H1 (cell line): ENCODE results near the gene ARHGEF7.

Source experiments
- ASH2L ChIP-seq: fragments of 200-600, 300-600 bp; sonication (generic); IDR thresholded peaks from one replicate; pipeline ENCODE4 v1.7.1; 2017; ENCODE audit warnings: low read length
- BACH1 ChIP-seq: IDR thresholded peaks from 2 replicates; pipeline ENCODE4 v1.6.1; 2012; ENCODE audit warnings: low read length, improper control_type of control experiment
- EGR1 ChIP-seq: IDR thresholded peaks from 2 replicates; pipeline ENCODE4 v1.6.1; 2011; ENCODE audit warnings: low read depth, low read length, borderline replicate concordance
- EP300 ChIP-seq, 2 experiments: IDR thresholded peaks; 1 replicate in 1 of 2; 2 replicates in 1 of 2; pipeline ENCODE4 v1.6.1; 2011 to 2012; ENCODE audit warnings: low read depth in 2 of 2, low read length in 2 of 2, mild to moderate bottlenecking in 2 of 2, borderline replicate concordance in 1 of 2, inconsistent platforms in 1 of 2, moderate library complexity in 1 of 2
- EZH2 ChIP-seq: fragments of 200-600 bp; sonication (generic); IDR thresholded peaks from 2 replicates; pipeline ENCODE4 v1.7.1; 2012; ENCODE audit warnings: low read depth, mild to moderate bottlenecking, moderate library complexity, low read length, inconsistent platforms; ENCODE audit not compliant: severe bottlenecking
- GABPA ChIP-seq: IDR thresholded peaks from 2 replicates; pipeline ENCODE4 v1.6.1; 2011; ENCODE audit warnings: mild to moderate bottlenecking, low read length, moderate library complexity, borderline replicate concordance; ENCODE audit not compliant: insufficient read depth
- HDAC6 ChIP-seq: IDR thresholded peaks from one replicate; pipeline ENCODE4 v1.7.1; 2012; ENCODE audit warnings: low read depth, mild to moderate bottlenecking, inconsistent platforms, low read length, moderate library complexity
- JUN ChIP-seq: IDR thresholded peaks from 2 replicates; pipeline ENCODE4 v1.6.1; 2011; ENCODE audit warnings: low read depth, mild to moderate bottlenecking, improper control_type of control experiment, low read length
- KDM1A ChIP-seq: fragments of 200-600, 300-600 bp; sonication (generic); IDR thresholded peaks from 2 replicates; pipeline ENCODE4 v1.7.1; 2016; ENCODE audit warnings: mild to moderate bottlenecking, low read length, borderline replicate concordance
- POLR2A ChIP-seq, 2 experiments: IDR thresholded peaks; 1 replicate in 1 of 2; 2 replicates in 1 of 2; pipeline ENCODE4 v1.6.1; 2011; ENCODE audit warnings: low read depth in 2 of 2, low read length in 2 of 2, mild to moderate bottlenecking in 2 of 2; ENCODE audit errors: control extremely low read depth in 1 of 2
- POLR2AphosphoS5 ChIP-seq: IDR thresholded peaks from 2 replicates; pipeline ENCODE4 v1.6.1; 2011; ENCODE audit warnings: low read depth, low read length
- RNF2 ChIP-seq: fragments of 200-900, 300-1000 bp; sonication (generic); IDR thresholded peaks from 2 replicates; pipeline ENCODE4 v1.7.1; 2016; ENCODE audit warnings: borderline replicate concordance, low read depth, mild to moderate bottlenecking, antibody characterized with exemption, low read length; ENCODE audit not compliant: poor library complexity, severe bottlenecking; ENCODE audit errors: missing control alignments
- SUZ12 ChIP-seq: fragments of 200-600 bp; sonication (generic); IDR thresholded peaks from 2 replicates; pipeline ENCODE4 v1.6.1; 2012; ENCODE audit warnings: mild to moderate bottlenecking, inconsistent platforms, low read length, moderate library complexity, mixed read lengths
- TF ChIP-seq, protein P1 (sequence below), 3 experiments: IDR thresholded peaks; 1 replicate in 2 of 3; 2 replicates in 1 of 3; pipeline versions ENCODE4 v1.5.1 to v1.6.1; 2011; ENCODE audit warnings: low read length in 3 of 3, mild to moderate bottlenecking in 3 of 3, inconsistent platforms in 2 of 3, low read depth in 1 of 3, moderate library complexity in 1 of 3; ENCODE audit not compliant: insufficient read depth in 1 of 3; ENCODE audit errors: control extremely low read depth in 1 of 3

DNA sequence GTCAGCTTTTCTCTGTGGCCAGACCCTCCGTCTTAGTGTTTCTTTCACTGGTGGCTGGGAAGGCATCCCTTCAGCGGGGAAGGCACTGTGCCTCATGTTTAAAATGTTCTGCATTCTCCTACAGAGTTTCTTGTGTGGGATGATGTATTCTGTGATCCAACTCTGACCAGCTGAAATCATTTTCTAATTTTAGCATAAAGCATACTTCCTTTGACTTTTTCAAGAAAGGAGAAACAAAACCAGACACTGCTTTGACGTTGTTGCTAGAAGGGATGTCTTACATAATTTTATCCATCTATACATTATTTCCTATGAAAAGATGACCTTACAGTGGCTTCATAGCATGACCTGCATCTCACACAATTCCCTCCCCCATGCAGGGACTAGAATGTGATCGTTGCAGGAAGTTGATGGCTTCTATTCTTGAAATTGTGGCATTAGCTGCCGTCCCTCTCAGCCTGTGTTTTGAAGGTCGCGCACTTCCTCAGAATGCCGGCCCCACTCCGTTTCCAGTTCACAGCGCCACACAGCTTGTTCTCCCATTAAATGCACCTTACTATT lies 166.7 kb downstream of the ARHGEF7 start:
- TF ChIP-seq EP300 (IDR thresholded peaks at IDR 0.05; ENCODE audit: borderline replicate concordance in 1 of 2, low read depth in 2 of 2, low read length in 2 of 2) (no peak), BACH1 (no peak), KDM1A (no peak), EZH2 (no peak), GABPA (no peak), HDAC6 (no peak), POLR2A (IDR thresholded peaks at IDR 0.05; ENCODE audit: control extremely low read depth in 1 of 2, low read depth in 2 of 2, low read length in 2 of 2) (no peak), RNF2 (no peak), EGR1 (no peak), JUN (no peak), SUZ12 (no peak), ASH2L (no peak), POLR2AphosphoS5 (no peak)
- TF ChIP-seq, protein P1, sequence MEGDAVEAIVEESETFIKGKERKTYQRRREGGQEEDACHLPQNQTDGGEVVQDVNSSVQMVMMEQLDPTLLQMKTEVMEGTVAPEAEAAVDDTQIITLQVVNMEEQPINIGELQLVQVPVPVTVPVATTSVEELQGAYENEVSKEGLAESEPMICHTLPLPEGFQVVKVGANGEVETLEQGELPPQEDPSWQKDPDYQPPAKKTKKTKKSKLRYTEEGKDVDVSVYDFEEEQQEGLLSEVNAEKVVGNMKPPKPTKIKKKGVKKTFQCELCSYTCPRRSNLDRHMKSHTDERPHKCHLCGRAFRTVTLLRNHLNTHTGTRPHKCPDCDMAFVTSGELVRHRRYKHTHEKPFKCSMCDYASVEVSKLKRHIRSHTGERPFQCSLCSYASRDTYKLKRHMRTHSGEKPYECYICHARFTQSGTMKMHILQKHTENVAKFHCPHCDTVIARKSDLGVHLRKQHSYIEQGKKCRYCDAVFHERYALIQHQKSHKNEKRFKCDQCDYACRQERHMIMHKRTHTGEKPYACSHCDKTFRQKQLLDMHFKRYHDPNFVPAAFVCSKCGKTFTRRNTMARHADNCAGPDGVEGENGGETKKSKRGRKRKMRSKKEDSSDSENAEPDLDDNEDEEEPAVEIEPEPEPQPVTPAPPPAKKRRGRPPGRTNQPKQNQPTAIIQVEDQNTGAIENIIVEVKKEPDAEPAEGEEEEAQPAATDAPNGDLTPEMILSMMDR (IDR thresholded peaks at IDR 0.05; ENCODE audit: control extremely low read depth in 1 of 3, insufficient read depth in 1 of 3, low read depth in 1 of 3, low read length in 3 of 3) = no peak
